Activated gamma-delta T cell treated with anti-CD3 and anti-CD28 coated beads, Interleukin-2, amount 50 U/mL, for 16 hours (primary cell): ENCODE results near the gene MPC1.

ENCODE experiments used
- DNase-seq: peaks from one replicate; pipeline ENCODE4 v3.0.0-alpha.2; 2020; ENCODE audit warnings: low read depth

The MPC1 gene

GRCh38 chr6:166315436-166315835, 67.3 kb downstream of the MPC1 start:
- no peak for DNase-seq
